Fibroblast of skin of abdomen (primary cell): ENCODE results near the gene FIBCD1.

Experiments used
- DNase-seq: peaks from one replicate; pipeline ENCODE4 v3.0.0-alpha.2; 2013

FIBCD1 gene

GRCh38 chr9:130857864-130858738 is 80.9 kb downstream of the FIBCD1 start:
- peak; percentile 93 for DNase-seq

GRCh38 chr9:130856474-130856873 is 82.6 kb downstream of the FIBCD1 start:
- DNase-seq: no peak

- DNase-seq: no peak
These were observed 84.2 kb downstream of the FIBCD1 start for GRCh38 chr9:130854835-130855234.

DNA sequence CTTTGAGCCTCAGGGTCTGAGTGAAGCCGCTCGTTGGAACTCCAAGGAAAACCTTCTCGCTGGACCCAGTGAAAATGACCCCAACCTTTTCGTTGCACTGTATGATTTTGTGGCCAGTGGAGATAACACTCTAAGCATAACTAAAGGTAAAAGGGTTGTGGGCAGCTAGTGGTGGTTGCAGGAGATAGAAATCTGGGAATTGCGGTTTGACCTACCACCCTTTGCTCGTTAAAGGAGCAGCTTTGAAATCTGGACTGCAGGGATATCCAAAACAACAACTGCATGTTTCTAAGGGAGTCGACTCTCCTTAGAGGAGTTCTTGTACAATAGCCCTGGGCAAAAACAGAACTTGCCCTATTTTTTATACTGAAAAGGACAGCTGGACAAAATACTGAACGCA is 85.0 kb downstream of the FIBCD1 start:
- DNase-seq: no peak

- DNase-seq: no peak
These were observed 86.2 kb downstream of the FIBCD1 start for GRCh38 chr9:130852801-130853200.
